GM23338 (cell line): ENCODE data around the gene PRIM1. TPM values are rescaled to one million over a fixed set of nuclear protein-coding genes. Genes with fewer than 3 reads are reported as not detected.

Experiments used
- ATAC-seq: fragments of 200-7000 bp; cut with Tn5 transposase; 3 replicates; pipeline ENCODE4 v1.9.1; 2020
- DNase-seq: peaks from one replicate; pipeline ENCODE4 v3.0.0-alpha.2; 2015; ENCODE audit warnings: low spot score
- H2AFZ ChIP-seq: fragments of 200-600 bp; sonication (generic); 2 replicates; pipeline ENCODE4 v1.8.0; 2016; ENCODE audit warnings: antibody characterized with exemption, mild to moderate bottlenecking, moderate library complexity
- H3F3A ChIP-seq: fragments of 200-600 bp; sonication (generic); replicated peaks from 2 replicates; pipeline ENCODE4 v1.8.0; 2017; ENCODE audit warnings: antibody characterized with exemption, mixed run types, low read depth
- H3K27ac ChIP-seq: fragments of 200-600 bp; sonication (generic); 2 replicates; pipeline ENCODE4 v1.6.1; 2016; ENCODE audit warnings: low read depth
- H3K27me3 ChIP-seq: fragments of 200-600 bp; sonication (generic); 2 replicates; pipeline ENCODE4 v1.8.0; 2016; ENCODE audit warnings: mild to moderate bottlenecking, mixed run types, moderate library complexity; ENCODE audit not compliant: insufficient read depth
- H3K36me3 ChIP-seq: fragments of 200-600 bp; sonication (generic); 2 replicates; pipeline ENCODE4 v1.8.0; 2016; ENCODE audit warnings: mild to moderate bottlenecking; ENCODE audit not compliant: insufficient read depth
- H3K4me1 ChIP-seq: fragments of 200-600 bp; sonication (generic); 2 replicates; pipeline ENCODE4 v1.8.0; 2016; ENCODE audit warnings: mild to moderate bottlenecking, moderate library complexity; ENCODE audit not compliant: insufficient read depth
- H3K4me2 ChIP-seq: fragments of 200-600 bp; sonication (generic); 2 replicates; pipeline ENCODE4 v1.7.1; 2017; ENCODE audit warnings: mixed run types
- H3K4me3 ChIP-seq: fragments of 200-600 bp; sonication (generic); 2 replicates; pipeline ENCODE4 v1.6.1; 2016; ENCODE audit warnings: mixed run types
- H3K79me2 ChIP-seq: fragments of 200-600 bp; sonication (generic); replicated peaks from 2 replicates; pipeline ENCODE4 v1.8.0; 2017; ENCODE audit warnings: mild to moderate bottlenecking; ENCODE audit not compliant: insufficient read depth
- H3K9me2 ChIP-seq: fragments of 200-600 bp; sonication (generic); 2 replicates; pipeline ENCODE4 v1.8.0; 2017; ENCODE audit not compliant: insufficient read depth
- H4K20me1 ChIP-seq: fragments of 200-600 bp; sonication (generic); replicated peaks from 2 replicates; pipeline ENCODE4 v1.8.0; 2017; ENCODE audit warnings: mild to moderate bottlenecking; ENCODE audit not compliant: insufficient read depth
- H3K27ac Mint-ChIP-seq: 2 replicates; pipeline ENCODE4 v1.8.0; 2020; ENCODE audit warnings: inconsistent platforms, mild to moderate bottlenecking, moderate library complexity, mixed read lengths
- H3K27me3 Mint-ChIP-seq: 3 replicates; pipeline ENCODE4 v1.8.0; 2022; ENCODE audit warnings: low read depth, mild to moderate bottlenecking, moderate library complexity, mixed read lengths, inconsistent platforms; ENCODE audit not compliant: insufficient read depth, poor library complexity
- H3K36me3 Mint-ChIP-seq: 3 replicates; pipeline ENCODE4 v1.8.0; 2021; ENCODE audit warnings: low read depth, mild to moderate bottlenecking, inconsistent platforms, moderate library complexity, mixed read lengths
- H3K4me1 Mint-ChIP-seq: 3 replicates; pipeline ENCODE4 v1.8.0; 2020; ENCODE audit warnings: mild to moderate bottlenecking, inconsistent platforms, mixed read lengths
- H3K4me3 Mint-ChIP-seq: 3 replicates; pipeline ENCODE4 v1.8.0; 2021; ENCODE audit warnings: moderate library complexity, mild to moderate bottlenecking, inconsistent platforms, mixed read lengths
- H3K9me3 Mint-ChIP-seq: 3 replicates; pipeline ENCODE4 v1.8.0; 2020; ENCODE audit warnings: moderate library complexity, mild to moderate bottlenecking, inconsistent platforms, mixed read lengths
- CREB1 ChIP-seq: fragments of 250-450 bp; sonication (Bioruptor Pico); IDR thresholded peaks from 2 replicates; pipeline ENCODE4 v1.5.0; 2020; ENCODE audit warnings: low read depth, mild to moderate bottlenecking, moderate library complexity
- CTCF ChIP-seq, 2 experiments: fragments of 200-600 bp in 1 of 2; sonication (generic) in 1 of 2; conservative IDR thresholded peaks; 2 replicates each; pipeline versions ENCODE4 v1.5.1 to v1.6.1; 2016 to 2017; ENCODE audit warnings: antibody characterized with exemption in 2 of 2, low read depth in 2 of 2, mild to moderate bottlenecking in 2 of 2, moderate library complexity in 1 of 2
- ETS1 ChIP-seq: IDR thresholded peaks from 2 replicates; pipeline ENCODE4 v1.6.1; 2016; ENCODE audit warnings: antibody characterized with exemption
- EZH2phosphoT487 ChIP-seq: fragments of 200-600 bp; sonication (generic); IDR thresholded peaks from one replicate; pipeline ENCODE4 v1.8.1; 2018; ENCODE audit warnings: antibody characterized with exemption; ENCODE audit not compliant: unreplicated experiment
- JUNB ChIP-seq: IDR thresholded peaks from one replicate; pipeline ENCODE4 v1.6.1; 2016; ENCODE audit warnings: antibody characterized with exemption; ENCODE audit not compliant: unreplicated experiment
- NANOG ChIP-seq: IDR thresholded peaks from 2 replicates; pipeline ENCODE4 v1.6.1; 2016; ENCODE audit warnings: antibody characterized with exemption, borderline replicate concordance
- REST ChIP-seq: IDR thresholded peaks from one replicate; pipeline ENCODE4 v1.6.1; 2018; ENCODE audit warnings: antibody characterized with exemption; ENCODE audit not compliant: unreplicated experiment
- STAT1 ChIP-seq: IDR thresholded peaks from one replicate; pipeline ENCODE4 v1.6.1; 2016; ENCODE audit warnings: antibody characterized with exemption; ENCODE audit not compliant: unreplicated experiment
- ZNF114 ChIP-seq: fragments of 250-450 bp; sonication (Bioruptor Pico); IDR thresholded peaks from 2 replicates; pipeline ENCODE4 v1.5.0; 2020; ENCODE audit warnings: mild to moderate bottlenecking, moderate library complexity
- ZNF331 ChIP-seq: fragments of 250-450 bp; sonication (Bioruptor Pico); IDR thresholded peaks from 2 replicates; pipeline ENCODE4 v1.5.0; 2020; ENCODE audit warnings: low read depth, mild to moderate bottlenecking, moderate library complexity
- polyA plus RNA-seq: library from polyadenylated mRNA; unstranded; fragments of >200 nt; fragmentation: Nextera tagmentation; extraction: Ambion mirVana; gene quantifications from 2 replicates; pipeline ENCODE4 v1.2.1, GENCODE V29; 2016
- total RNA-seq: library from RNA; depleted of rRNA; stranded (reverse); fragments of >200 nt; shearing (Covaris generic); gene quantifications from 2 replicates; pipeline ENCODE4 v1.2.3, GENCODE V29; 2014

The PRIM1 gene
- total and polyA plus RNA-seq, 2 experiments from 2014 or later: 67.9 to 73.9 TPM

GRCh38 chr12:56785141-56785865 is 33.2 kb upstream of the PRIM1 start:
- no peak overlapping the region for H3K4me3 ChIP-seq
- no peak overlapping the region for H3K4me2 ChIP-seq
- H3K27me3 ChIP-seq: no peaks in the 10 kb centered on the region
- Mint-ChIP-seq H3K27me3 (peaks cover 2% of the 10 kb centered on the region), H3K27ac (no peak overlapping the region), H3K9me3 (peaks cover 53% of the 10 kb centered on the region), H3K4me3 (no peak overlapping the region), H3K36me3 (peaks cover 47% of the 10 kb centered on the region), H3K4me1 (peaks cover 2% of the 10 kb centered on the region; the same call in 2 of the 3 replicates)
- ATAC-seq (no peak), DNase-seq (no peak)
- H3K27ac ChIP-seq: no peak overlapping the region
- H4K20me1 ChIP-seq: no peaks in the 10 kb centered on the region
- no peak overlapping the region for H2AFZ ChIP-seq
- TF ChIP-seq ZNF331 (CRISPR knock-in tag): no peak
- TF ChIP-seq ETS1: no peak
- TF ChIP-seq NANOG: no peak
- TF ChIP-seq JUNB: no peak
- no peak for TF ChIP-seq CTCF (conservative IDR thresholded peaks at IDR 0.05; ENCODE audit: low read depth in 2 of 2)
- no peaks in the 10 kb centered on the region for H3K4me1 ChIP-seq
- H3K9me2 ChIP-seq: peaks cover 5% of the 10 kb centered on the region; the same call in 1 of the 2 replicates
- no peaks in the 10 kb centered on the region for H3K36me3 ChIP-seq
- no peaks in the 10 kb centered on the region for H3F3A ChIP-seq
- H3K79me2 ChIP-seq: no peaks in the 10 kb centered on the region

- no peaks in the 10 kb centered on the region for H4K20me1 ChIP-seq
- H3K9me2 ChIP-seq: peaks cover 5% of the 10 kb centered on the region; the same call in 1 of the 2 replicates
- H3F3A ChIP-seq: no peaks in the 10 kb centered on the region
- ATAC-seq (no peak), DNase-seq (no peak)
- no peaks in the 10 kb centered on the region for H3K36me3 ChIP-seq
- H3K4me2 ChIP-seq: no peak overlapping the region
- H3K36me3 Mint-ChIP-seq: peaks cover 38% of the 10 kb centered on the region
- no peaks in the 10 kb centered on the region for H3K79me2 ChIP-seq
- no peak overlapping the region for H3K27ac ChIP-seq
- peaks cover 3% of the 10 kb centered on the region; the same call in 2 of the 3 replicates for H3K4me1 Mint-ChIP-seq
- H3K27me3 Mint-ChIP-seq: peaks cover 2% of the 10 kb centered on the region
- no peak overlapping the region for H2AFZ ChIP-seq
- no peak overlapping the region for H3K27ac Mint-ChIP-seq
- peaks cover 39% of the 10 kb centered on the region for H3K9me3 Mint-ChIP-seq
- H3K4me3 Mint-ChIP-seq: no peak overlapping the region
- H3K4me1 ChIP-seq: peaks cover 6% of the 10 kb centered on the region; the same call in 1 of the 2 replicates
- H3K27me3 ChIP-seq: no peaks in the 10 kb centered on the region
- H3K4me3 ChIP-seq: no peak overlapping the region
- no peak for TF ChIP-seq ETS1
- TF ChIP-seq ZNF114: no peak
- no peak for TF ChIP-seq CTCF (conservative IDR thresholded peaks at IDR 0.05; ENCODE audit: low read depth in 2 of 2)
- TF ChIP-seq CREB1: no peak
- no peak for TF ChIP-seq JUNB
- no peak for TF ChIP-seq STAT1
- TF ChIP-seq EZH2phosphoT487: no peak
- no peak for TF ChIP-seq REST
Measured at GRCh38 chr12:56781726-56782125, 29.6 kb upstream of the PRIM1 start.
